Right lobe of liver (tissue), 4 donors: ENCODE results near the gene TTC13.

ENCODE experiments used
- CTCF ChIP-seq, 4 donors: fragments of 200-600 bp in 3 of 4; fragments of 450-650 bp in 1 of 4; IDR thresholded peaks; one replicate each; pipeline versions ENCODE4 v1.5.1 to v1.8.0; 2016 to 2022; ENCODE audit warnings: antibody characterized with exemption in 4 of 4, mild to moderate bottlenecking in 2 of 4
- POLR2A ChIP-seq: fragments of 450-650 bp; IDR thresholded peaks from one replicate; pipeline ENCODE4 v1.6.1; 2017; ENCODE audit warnings: antibody characterized with exemption, mild to moderate bottlenecking
- donor health status: DM: no; HTN: no; CAD: no.
- donor health status: DM: no; HTN: no; CAD: no.
- donor health status: DM: no; HTN: yes; CAD: no.

GRCh38 chr1:230858236-230858820 is 120.3 kb downstream of the TTC13 start:
- TF ChIP-seq CTCF (IDR thresholded peaks at IDR 0.05): no peak
- TF ChIP-seq POLR2A: no peak
